HG03103 (cell line): ENCODE measurements around the gene CCDC34.

Source experiments
- ATAC-seq: cut with Tn5 transposase; IDR thresholded peaks from one replicate; pipeline ENCODE4 v1.9.1; 2021; ENCODE audit warnings: low read depth; ENCODE audit not compliant: unreplicated experiment

Gene CCDC34

GRCh38 chr11:27362749-27363575 lies at the start of gene CCDC34:
Gene CCDC34, minus strand, starts transcription at chr11:27363215. Its CDS starts 21 bp downstream, at chr11:27363194.
- ATAC-seq: peak; percentile 100

- ATAC-seq: no peak
Observed at GRCh38 chr11:27412192-27412691, 49.2 kb upstream of the CCDC34 start.

- no peak for ATAC-seq
Observed at GRCh38 chr11:27411328-27411727, 48.3 kb upstream of the CCDC34 start.

GRCh38 chr11:27410272-27410671 lies 47.3 kb upstream of the CCDC34 start:
- no peak for ATAC-seq

GRCh38 chr11:27409742-27410141 lies 46.7 kb upstream of the CCDC34 start:
- ATAC-seq: no peak

- no peak for ATAC-seq
Observed at GRCh38 chr11:27409049-27409448, 46.0 kb upstream of the CCDC34 start.

GRCh38 chr11:27408246-27408800 lies 45.3 kb upstream of the CCDC34 start:
- no peak for ATAC-seq

- no peak for ATAC-seq
Observed at GRCh38 chr11:27406498-27407354, 43.7 kb upstream of the CCDC34 start.

GRCh38 chr11:27405134-27405533 lies 42.1 kb upstream of the CCDC34 start:
- ATAC-seq: no peak

- no peak for ATAC-seq
Observed at GRCh38 chr11:27404427-27404826, 41.4 kb upstream of the CCDC34 start.

- no peak for ATAC-seq
Observed at GRCh38 chr11:27403195-27403594, 40.2 kb upstream of the CCDC34 start.

GRCh38 chr11:27402450-27402849 lies 39.4 kb upstream of the CCDC34 start:
- no peak for ATAC-seq

GRCh38 chr11:27401833-27402316 lies 38.9 kb upstream of the CCDC34 start:
- ATAC-seq: no peak

- no peak for ATAC-seq
Observed at GRCh38 chr11:27401280-27401832, 38.3 kb upstream of the CCDC34 start.

GRCh38 chr11:27398400-27398770 lies 35.4 kb upstream of the CCDC34 start:
- no peak for ATAC-seq

- ATAC-seq: no peak
Observed at GRCh38 chr11:27397624-27398399, 34.8 kb upstream of the CCDC34 start.

GRCh38 chr11:27396259-27396839 lies 33.3 kb upstream of the CCDC34 start:
- ATAC-seq: no peak

- ATAC-seq: no peak
Observed at GRCh38 chr11:27395556-27396258, 32.7 kb upstream of the CCDC34 start.

- no peak for ATAC-seq
Observed at GRCh38 chr11:27394781-27395228, 31.8 kb upstream of the CCDC34 start.
